Measurements from ENCODE around the gene FRMD3. TPM values are rescaled to one million over a fixed set of nuclear protein-coding genes. Genes with fewer than 3 reads are reported as not detected.

Gene FRMD3
- total and polyA plus RNA-seq, 4 donors: 0.16 to 0.75 (median 0.48) TPM

DNA sequence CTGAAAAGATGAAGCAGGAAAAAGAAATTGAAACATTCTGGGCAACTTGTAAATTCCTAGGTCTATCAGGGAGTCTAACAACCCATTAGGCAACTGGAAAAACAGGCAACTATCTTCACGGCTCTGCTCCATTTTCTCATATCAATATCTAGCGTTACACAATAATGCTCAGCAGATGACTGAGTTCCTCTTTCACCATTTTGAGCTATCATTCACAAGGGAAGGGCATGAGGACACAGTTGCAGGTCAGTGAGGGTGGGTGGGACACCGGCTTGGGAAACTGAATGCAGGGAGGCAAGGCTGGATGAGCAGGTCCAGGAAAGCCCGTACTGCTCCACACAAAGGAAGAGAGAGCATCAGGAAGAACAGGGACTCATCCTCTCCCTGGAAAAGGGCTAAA, 67.0 kb downstream of the FRMD3 start:
- TF ChIP-seq, protein P1, sequence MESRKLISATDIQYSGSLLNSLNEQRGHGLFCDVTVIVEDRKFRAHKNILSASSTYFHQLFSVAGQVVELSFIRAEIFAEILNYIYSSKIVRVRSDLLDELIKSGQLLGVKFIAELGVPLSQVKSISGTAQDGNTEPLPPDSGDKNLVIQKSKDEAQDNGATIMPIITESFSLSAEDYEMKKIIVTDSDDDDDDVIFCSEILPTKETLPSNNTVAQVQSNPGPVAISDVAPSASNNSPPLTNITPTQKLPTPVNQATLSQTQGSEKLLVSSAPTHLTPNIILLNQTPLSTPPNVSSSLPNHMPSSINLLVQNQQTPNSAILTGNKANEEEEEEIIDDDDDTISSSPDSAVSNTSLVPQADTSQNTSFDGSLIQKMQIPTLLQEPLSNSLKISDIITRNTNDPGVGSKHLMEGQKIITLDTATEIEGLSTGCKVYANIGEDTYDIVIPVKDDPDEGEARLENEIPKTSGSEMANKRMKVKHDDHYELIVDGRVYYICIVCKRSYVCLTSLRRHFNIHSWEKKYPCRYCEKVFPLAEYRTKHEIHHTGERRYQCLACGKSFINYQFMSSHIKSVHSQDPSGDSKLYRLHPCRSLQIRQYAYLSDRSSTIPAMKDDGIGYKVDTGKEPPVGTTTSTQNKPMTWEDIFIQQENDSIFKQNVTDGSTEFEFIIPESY (IDR thresholded peaks at IDR 0.05): no peak
- TF ChIP-seq YY1 (IDR thresholded peaks at IDR 0.05): peak; percentile 29
- Histone ChIP-seq H3K9me3 (ENCODE audit: control insufficient read depth in 4 of 4, low read length in 3 of 4) (no peaks in the 10 kb centered on the region), H3K36me3 (ENCODE audit: control insufficient read depth in 4 of 4, insufficient read depth in 3 of 4, low read depth in 1 of 4, low read length in 3 of 4) (no peaks in the 10 kb centered on the region), H3K4me3 (ENCODE audit: low read depth in 1 of 3, low read length in 3 of 3) (no peak overlapping the region), H3K4me1 (ENCODE audit: control insufficient read depth in 4 of 4, insufficient read depth in 4 of 4, low read length in 3 of 4) (peaks cover 0 to 4% (median 0%) of the 10 kb centered on the region in 4 donors), H3K27me3 (ENCODE audit: control insufficient read depth in 4 of 4, insufficient read depth in 4 of 4, low read length in 3 of 4) (no peaks in the 10 kb centered on the region), H3K9ac (ENCODE audit: low read depth in 1 of 2, low read length in 2 of 2) (no peak overlapping the region), H3K27ac (ENCODE audit: low read depth in 1 of 2, low read length in 2 of 2) (no peak overlapping the region)
- 88% methylated on average over 4 of the region's 4 CpGs for WGBS
- DNase-seq (ENCODE audit: low spot score): no peak

DNA sequence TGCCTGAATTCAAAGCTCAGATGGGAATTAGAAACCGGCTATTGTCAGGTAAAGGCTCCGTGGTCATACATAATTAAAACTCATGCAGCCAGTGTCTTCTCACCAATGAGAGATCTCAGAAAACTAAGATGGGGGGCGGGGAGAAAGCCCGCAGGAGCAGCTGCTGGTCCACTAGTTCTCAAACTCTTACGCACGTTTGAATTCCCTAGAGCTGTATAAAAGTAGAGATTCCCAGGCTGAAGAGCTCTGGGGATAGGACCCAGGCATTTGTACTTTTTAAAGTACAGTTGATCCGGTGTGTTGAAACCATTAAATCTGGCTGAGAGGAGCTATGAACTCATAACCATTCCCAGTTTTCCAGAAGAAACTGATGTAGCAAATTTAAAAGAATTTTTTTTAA, 68.5 kb downstream of the FRMD3 start:
- H3K27me3 ChIP-seq (ENCODE audit: control insufficient read depth in 4 of 4, insufficient read depth in 4 of 4, low read length in 3 of 4): no peaks in the 10 kb centered on the region
- peaks cover 0 to 4% (median 0%) of the 10 kb centered on the region in 4 donors for H3K4me1 ChIP-seq (ENCODE audit: control insufficient read depth in 4 of 4, insufficient read depth in 4 of 4, low read length in 3 of 4)
- H3K27ac ChIP-seq (ENCODE audit: low read depth in 1 of 2, low read length in 2 of 2): no peak overlapping the region
- 84% methylated on average over 7 of the region's 7 CpGs for WGBS
- no peak overlapping the region for H3K4me3 ChIP-seq (ENCODE audit: low read depth in 1 of 3, low read length in 3 of 3)
- H3K9ac ChIP-seq (ENCODE audit: low read depth in 1 of 2, low read length in 2 of 2): no peak overlapping the region
- no peaks in the 10 kb centered on the region for H3K36me3 ChIP-seq (ENCODE audit: control insufficient read depth in 4 of 4, insufficient read depth in 3 of 4, low read depth in 1 of 4, low read length in 3 of 4)
- no peak for TF ChIP-seq YY1 (IDR thresholded peaks at IDR 0.05)
- TF ChIP-seq FOXA1 (IDR thresholded peaks at IDR 0.05): no peak
- no peak for TF ChIP-seq FOXA2 (IDR thresholded peaks at IDR 0.05)
- TF ChIP-seq, protein P2, sequence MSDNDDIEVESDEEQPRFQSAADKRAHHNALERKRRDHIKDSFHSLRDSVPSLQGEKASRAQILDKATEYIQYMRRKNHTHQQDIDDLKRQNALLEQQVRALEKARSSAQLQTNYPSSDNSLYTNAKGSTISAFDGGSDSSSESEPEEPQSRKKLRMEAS (IDR thresholded peaks at IDR 0.05): no peak
- no peak for TF ChIP-seq TAF1 (conservative IDR thresholded peaks at IDR 0.05)
- TF ChIP-seq HNF4G (IDR thresholded peaks at IDR 0.05): no peak
- TF ChIP-seq NR2F2 (IDR thresholded peaks at IDR 0.05): no peak
- TF ChIP-seq, protein P3, sequence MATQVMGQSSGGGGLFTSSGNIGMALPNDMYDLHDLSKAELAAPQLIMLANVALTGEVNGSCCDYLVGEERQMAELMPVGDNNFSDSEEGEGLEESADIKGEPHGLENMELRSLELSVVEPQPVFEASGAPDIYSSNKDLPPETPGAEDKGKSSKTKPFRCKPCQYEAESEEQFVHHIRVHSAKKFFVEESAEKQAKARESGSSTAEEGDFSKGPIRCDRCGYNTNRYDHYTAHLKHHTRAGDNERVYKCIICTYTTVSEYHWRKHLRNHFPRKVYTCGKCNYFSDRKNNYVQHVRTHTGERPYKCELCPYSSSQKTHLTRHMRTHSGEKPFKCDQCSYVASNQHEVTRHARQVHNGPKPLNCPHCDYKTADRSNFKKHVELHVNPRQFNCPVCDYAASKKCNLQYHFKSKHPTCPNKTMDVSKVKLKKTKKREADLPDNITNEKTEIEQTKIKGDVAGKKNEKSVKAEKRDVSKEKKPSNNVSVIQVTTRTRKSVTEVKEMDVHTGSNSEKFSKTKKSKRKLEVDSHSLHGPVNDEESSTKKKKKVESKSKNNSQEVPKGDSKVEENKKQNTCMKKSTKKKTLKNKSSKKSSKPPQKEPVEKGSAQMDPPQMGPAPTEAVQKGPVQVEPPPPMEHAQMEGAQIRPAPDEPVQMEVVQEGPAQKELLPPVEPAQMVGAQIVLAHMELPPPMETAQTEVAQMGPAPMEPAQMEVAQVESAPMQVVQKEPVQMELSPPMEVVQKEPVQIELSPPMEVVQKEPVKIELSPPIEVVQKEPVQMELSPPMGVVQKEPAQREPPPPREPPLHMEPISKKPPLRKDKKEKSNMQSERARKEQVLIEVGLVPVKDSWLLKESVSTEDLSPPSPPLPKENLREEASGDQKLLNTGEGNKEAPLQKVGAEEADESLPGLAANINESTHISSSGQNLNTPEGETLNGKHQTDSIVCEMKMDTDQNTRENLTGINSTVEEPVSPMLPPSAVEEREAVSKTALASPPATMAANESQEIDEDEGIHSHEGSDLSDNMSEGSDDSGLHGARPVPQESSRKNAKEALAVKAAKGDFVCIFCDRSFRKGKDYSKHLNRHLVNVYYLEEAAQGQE (IDR thresholded peaks at IDR 0.05): no peak
- TF ChIP-seq HNF4A (conservative IDR thresholded peaks at IDR 0.05): no peak
- no peak for TF ChIP-seq GABPA (IDR thresholded peaks at IDR 0.05 in 1 of 2, conservative IDR thresholded peaks at IDR 0.05 in 1 of 2)
- TF ChIP-seq EGR1 (IDR thresholded peaks at IDR 0.05; ENCODE audit: low read depth in 2 of 2): no peak
- TF ChIP-seq ATF3 (IDR thresholded peaks at IDR 0.05): no peak
- no peak for TF ChIP-seq RAD21 (IDR thresholded peaks at IDR 0.05)
- TF ChIP-seq JUND (IDR thresholded peaks at IDR 0.05): no peak
- TF ChIP-seq, protein P1 (IDR thresholded peaks at IDR 0.05): no peak
- no peak for TF ChIP-seq CTCF (IDR thresholded peaks at IDR 0.05; ENCODE audit: low read depth, low read length, missing input control)
- no peak for TF ChIP-seq RXRA (IDR thresholded peaks at IDR 0.05)
- TF ChIP-seq SP1 (IDR thresholded peaks at IDR 0.05): no peak
- DNase-seq (ENCODE audit: low spot score): no peak
- H3K9me3 ChIP-seq (ENCODE audit: control insufficient read depth in 4 of 4, low read length in 3 of 4): no peaks in the 10 kb centered on the region
